OCI-LY7 (cell line): Measurements from ENCODE around the gene COL6A5.

ENCODE experiments used
- EZH2phosphoT487 ChIP-seq: fragments of 200-600 bp; sonication (generic); IDR thresholded peaks from 2 replicates; pipeline ENCODE4 v1.6.1; 2018; ENCODE audit warnings: low read depth, borderline replicate concordance, mild to moderate bottlenecking, mixed run types, antibody characterized with exemption, low read length, moderate library complexity, mixed read lengths
- TF ChIP-seq, protein P1 (sequence below): fragments of 200-600 bp; sonication (generic); conservative IDR thresholded peaks from 2 replicates; pipeline ENCODE4 v1.5.1; 2014; ENCODE audit warnings: mild to moderate bottlenecking, antibody characterized with exemption, low read length, moderate library complexity, mixed read lengths

DNA sequence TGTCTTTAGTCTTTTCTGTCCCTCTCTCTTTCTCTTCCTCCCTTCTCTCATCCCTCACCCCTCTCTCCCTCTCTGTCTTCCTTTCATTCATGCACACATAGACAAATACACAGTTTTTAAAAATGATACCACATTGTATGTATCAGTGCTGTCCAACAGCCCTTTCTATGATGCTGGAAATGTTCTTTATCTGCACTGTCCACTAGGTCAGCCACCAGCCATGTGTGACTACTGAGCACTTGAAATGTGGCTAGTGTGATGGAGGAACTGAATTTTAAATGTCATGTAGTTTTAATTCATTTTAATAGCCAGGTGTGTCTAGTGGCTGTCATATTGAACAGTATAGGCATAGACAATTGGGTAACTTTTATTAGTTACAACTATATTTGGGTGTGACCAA lies 34.9 kb downstream of the COL6A5 start:
- TF ChIP-seq, protein P1, sequence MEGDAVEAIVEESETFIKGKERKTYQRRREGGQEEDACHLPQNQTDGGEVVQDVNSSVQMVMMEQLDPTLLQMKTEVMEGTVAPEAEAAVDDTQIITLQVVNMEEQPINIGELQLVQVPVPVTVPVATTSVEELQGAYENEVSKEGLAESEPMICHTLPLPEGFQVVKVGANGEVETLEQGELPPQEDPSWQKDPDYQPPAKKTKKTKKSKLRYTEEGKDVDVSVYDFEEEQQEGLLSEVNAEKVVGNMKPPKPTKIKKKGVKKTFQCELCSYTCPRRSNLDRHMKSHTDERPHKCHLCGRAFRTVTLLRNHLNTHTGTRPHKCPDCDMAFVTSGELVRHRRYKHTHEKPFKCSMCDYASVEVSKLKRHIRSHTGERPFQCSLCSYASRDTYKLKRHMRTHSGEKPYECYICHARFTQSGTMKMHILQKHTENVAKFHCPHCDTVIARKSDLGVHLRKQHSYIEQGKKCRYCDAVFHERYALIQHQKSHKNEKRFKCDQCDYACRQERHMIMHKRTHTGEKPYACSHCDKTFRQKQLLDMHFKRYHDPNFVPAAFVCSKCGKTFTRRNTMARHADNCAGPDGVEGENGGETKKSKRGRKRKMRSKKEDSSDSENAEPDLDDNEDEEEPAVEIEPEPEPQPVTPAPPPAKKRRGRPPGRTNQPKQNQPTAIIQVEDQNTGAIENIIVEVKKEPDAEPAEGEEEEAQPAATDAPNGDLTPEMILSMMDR = no peak
- TF ChIP-seq EZH2phosphoT487 = no peak
